HEK293 (cell line): ENCODE data around the gene MAGI1.

Source experiments
- OVOL3 ChIP-seq: fragments of 450-650 bp; formaldehyde crosslinking; IDR thresholded peaks from 2 replicates; pipeline ENCODE4 v1.5.1; 2016; ENCODE audit warnings: missing biosample characterization, missing genetic modification characterization
- SP2 ChIP-seq: fragments of 450-650 bp; formaldehyde crosslinking; IDR thresholded peaks from 2 replicates; pipeline ENCODE4 v1.5.1; 2016; ENCODE audit warnings: missing biosample characterization, missing genetic modification characterization
- ZBTB48 ChIP-seq: fragments of 450-650 bp; formaldehyde crosslinking; IDR thresholded peaks from 2 replicates; pipeline ENCODE4 v1.5.1; 2016; ENCODE audit warnings: missing biosample characterization, missing genetic modification characterization
- ZBTB7A ChIP-seq: fragments of 450-650 bp; formaldehyde crosslinking; IDR thresholded peaks from 2 replicates; pipeline ENCODE4 v1.5.1; 2016; ENCODE audit warnings: low read depth, missing biosample characterization, missing genetic modification characterization
- ZNF184 ChIP-seq: fragments of 450-650 bp; IDR thresholded peaks from 2 replicates; pipeline ENCODE4 v1.5.1; 2018; ENCODE audit warnings: missing biosample characterization, mild to moderate bottlenecking, missing genetic modification characterization
- ZNF707 ChIP-seq: fragments of 450-650 bp; formaldehyde crosslinking; IDR thresholded peaks from 2 replicates; pipeline ENCODE4 v1.5.1; 2016; ENCODE audit warnings: missing biosample characterization, missing genetic modification characterization
- ZNF76 ChIP-seq: fragments of 450-650 bp; formaldehyde crosslinking; IDR thresholded peaks from 2 replicates; pipeline ENCODE4; 2016; ENCODE audit warnings: low read depth, missing biosample characterization, missing genetic modification characterization, borderline replicate concordance
- TF ChIP-seq, protein P1 (sequence below): fragments of 450-650 bp; formaldehyde crosslinking; IDR thresholded peaks from 2 replicates; pipeline ENCODE4 v1.5.1; 2016; ENCODE audit warnings: missing biosample characterization, missing genetic modification characterization
- TF ChIP-seq, protein P2 (sequence below): fragments of 450-650 bp; formaldehyde crosslinking; conservative IDR thresholded peaks from 2 replicates; pipeline ENCODE4 v1.5.1; 2016; ENCODE audit warnings: low read depth, missing biosample characterization, missing genetic modification characterization
- TF ChIP-seq, protein P3 (sequence below): fragments of 450-650 bp; formaldehyde crosslinking; IDR thresholded peaks from 2 replicates; pipeline ENCODE4 v1.5.1; 2016; ENCODE audit warnings: missing biosample characterization, missing genetic modification characterization
- TF ChIP-seq, protein P4 (sequence below): fragments of 450-650 bp; formaldehyde crosslinking; IDR thresholded peaks from 2 replicates; pipeline ENCODE4 v1.5.1; 2016; ENCODE audit warnings: missing biosample characterization, missing genetic modification characterization
- TF ChIP-seq, protein P5 (sequence below): fragments of 450-650 bp; formaldehyde crosslinking; IDR thresholded peaks from 2 replicates; pipeline ENCODE4 v1.5.1; 2016; ENCODE audit warnings: missing biosample characterization, missing genetic modification characterization, borderline replicate concordance

DNA sequence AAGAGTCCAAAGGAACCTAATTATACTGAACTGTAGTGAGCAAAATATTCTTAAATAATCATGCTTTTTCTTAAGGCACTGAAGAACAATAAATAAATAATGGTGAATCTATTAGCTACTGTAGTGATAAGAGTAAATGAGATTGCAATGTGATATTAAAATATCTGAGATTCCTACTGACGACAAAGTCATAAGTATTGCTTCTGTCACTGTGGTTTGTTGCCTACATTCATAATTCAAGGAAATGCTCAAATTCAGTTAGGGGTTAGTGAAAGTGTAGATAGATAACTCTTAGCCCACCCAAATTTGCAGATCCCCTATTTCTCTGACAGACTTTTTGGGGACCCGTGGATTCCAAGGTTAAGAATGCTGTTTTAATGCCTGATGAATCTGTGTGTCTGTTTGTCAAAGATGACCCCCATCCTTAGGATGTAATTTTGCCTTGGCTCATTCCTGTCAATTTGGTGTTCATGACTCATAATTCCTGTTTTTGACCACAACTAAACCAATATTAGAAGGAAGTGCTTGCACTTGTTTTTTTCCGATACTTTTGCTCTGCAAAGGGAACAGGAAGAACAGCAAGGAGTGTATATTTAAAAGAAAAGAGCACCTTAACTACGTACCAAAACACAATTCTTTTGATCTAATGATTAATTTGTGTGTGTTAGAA, 86.7 kb downstream of the MAGI1 start:
- TF ChIP-seq SP2 (tag by site-specific recombination) (no peak), ZNF76 (tag by site-specific recombination) (no peak), ZNF184 (tag by site-specific recombination) (no peak), ZNF707 (no peak), OVOL3 (no peak), ZBTB7A (no peak), ZBTB48 (tag by site-specific recombination) (no peak)
- TF ChIP-seq, protein P1, sequence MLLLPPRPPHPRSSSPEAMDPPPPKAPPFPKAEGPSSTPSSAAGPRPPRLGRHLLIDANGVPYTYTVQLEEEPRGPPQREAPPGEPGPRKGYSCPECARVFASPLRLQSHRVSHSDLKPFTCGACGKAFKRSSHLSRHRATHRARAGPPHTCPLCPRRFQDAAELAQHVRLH, result no peak
- TF ChIP-seq, protein P2, sequence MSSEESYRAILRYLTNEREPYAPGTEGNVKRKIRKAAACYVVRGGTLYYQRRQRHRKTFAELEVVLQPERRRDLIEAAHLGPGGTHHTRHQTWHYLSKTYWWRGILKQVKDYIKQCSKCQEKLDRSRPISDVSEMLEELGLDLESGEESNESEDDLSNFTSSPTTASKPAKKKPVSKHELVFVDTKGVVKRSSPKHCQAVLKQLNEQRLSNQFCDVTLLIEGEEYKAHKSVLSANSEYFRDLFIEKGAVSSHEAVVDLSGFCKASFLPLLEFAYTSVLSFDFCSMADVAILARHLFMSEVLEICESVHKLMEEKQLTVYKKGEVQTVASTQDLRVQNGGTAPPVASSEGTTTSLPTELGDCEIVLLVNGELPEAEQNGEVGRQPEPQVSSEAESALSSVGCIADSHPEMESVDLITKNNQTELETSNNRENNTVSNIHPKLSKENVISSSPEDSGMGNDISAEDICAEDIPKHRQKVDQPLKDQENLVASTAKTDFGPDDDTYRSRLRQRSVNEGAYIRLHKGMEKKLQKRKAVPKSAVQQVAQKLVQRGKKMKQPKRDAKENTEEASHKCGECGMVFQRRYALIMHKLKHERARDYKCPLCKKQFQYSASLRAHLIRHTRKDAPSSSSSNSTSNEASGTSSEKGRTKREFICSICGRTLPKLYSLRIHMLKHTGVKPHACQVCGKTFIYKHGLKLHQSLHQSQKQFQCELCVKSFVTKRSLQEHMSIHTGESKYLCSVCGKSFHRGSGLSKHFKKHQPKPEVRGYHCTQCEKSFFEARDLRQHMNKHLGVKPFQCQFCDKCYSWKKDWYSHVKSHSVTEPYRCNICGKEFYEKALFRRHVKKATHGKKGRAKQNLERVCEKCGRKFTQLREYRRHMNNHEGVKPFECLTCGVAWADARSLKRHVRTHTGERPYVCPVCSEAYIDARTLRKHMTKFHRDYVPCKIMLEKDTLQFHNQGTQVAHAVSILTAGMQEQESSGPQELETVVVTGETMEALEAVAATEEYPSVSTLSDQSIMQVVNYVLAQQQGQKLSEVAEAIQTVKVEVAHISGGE, result no peak
- TF ChIP-seq, protein P3, sequence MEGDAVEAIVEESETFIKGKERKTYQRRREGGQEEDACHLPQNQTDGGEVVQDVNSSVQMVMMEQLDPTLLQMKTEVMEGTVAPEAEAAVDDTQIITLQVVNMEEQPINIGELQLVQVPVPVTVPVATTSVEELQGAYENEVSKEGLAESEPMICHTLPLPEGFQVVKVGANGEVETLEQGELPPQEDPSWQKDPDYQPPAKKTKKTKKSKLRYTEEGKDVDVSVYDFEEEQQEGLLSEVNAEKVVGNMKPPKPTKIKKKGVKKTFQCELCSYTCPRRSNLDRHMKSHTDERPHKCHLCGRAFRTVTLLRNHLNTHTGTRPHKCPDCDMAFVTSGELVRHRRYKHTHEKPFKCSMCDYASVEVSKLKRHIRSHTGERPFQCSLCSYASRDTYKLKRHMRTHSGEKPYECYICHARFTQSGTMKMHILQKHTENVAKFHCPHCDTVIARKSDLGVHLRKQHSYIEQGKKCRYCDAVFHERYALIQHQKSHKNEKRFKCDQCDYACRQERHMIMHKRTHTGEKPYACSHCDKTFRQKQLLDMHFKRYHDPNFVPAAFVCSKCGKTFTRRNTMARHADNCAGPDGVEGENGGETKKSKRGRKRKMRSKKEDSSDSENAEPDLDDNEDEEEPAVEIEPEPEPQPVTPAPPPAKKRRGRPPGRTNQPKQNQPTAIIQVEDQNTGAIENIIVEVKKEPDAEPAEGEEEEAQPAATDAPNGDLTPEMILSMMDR (tag by site-specific recombination), result no peak
- TF ChIP-seq, protein P4, sequence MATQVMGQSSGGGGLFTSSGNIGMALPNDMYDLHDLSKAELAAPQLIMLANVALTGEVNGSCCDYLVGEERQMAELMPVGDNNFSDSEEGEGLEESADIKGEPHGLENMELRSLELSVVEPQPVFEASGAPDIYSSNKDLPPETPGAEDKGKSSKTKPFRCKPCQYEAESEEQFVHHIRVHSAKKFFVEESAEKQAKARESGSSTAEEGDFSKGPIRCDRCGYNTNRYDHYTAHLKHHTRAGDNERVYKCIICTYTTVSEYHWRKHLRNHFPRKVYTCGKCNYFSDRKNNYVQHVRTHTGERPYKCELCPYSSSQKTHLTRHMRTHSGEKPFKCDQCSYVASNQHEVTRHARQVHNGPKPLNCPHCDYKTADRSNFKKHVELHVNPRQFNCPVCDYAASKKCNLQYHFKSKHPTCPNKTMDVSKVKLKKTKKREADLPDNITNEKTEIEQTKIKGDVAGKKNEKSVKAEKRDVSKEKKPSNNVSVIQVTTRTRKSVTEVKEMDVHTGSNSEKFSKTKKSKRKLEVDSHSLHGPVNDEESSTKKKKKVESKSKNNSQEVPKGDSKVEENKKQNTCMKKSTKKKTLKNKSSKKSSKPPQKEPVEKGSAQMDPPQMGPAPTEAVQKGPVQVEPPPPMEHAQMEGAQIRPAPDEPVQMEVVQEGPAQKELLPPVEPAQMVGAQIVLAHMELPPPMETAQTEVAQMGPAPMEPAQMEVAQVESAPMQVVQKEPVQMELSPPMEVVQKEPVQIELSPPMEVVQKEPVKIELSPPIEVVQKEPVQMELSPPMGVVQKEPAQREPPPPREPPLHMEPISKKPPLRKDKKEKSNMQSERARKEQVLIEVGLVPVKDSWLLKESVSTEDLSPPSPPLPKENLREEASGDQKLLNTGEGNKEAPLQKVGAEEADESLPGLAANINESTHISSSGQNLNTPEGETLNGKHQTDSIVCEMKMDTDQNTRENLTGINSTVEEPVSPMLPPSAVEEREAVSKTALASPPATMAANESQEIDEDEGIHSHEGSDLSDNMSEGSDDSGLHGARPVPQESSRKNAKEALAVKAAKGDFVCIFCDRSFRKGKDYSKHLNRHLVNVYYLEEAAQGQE (tag by site-specific recombination), result no peak
- TF ChIP-seq, protein P5, sequence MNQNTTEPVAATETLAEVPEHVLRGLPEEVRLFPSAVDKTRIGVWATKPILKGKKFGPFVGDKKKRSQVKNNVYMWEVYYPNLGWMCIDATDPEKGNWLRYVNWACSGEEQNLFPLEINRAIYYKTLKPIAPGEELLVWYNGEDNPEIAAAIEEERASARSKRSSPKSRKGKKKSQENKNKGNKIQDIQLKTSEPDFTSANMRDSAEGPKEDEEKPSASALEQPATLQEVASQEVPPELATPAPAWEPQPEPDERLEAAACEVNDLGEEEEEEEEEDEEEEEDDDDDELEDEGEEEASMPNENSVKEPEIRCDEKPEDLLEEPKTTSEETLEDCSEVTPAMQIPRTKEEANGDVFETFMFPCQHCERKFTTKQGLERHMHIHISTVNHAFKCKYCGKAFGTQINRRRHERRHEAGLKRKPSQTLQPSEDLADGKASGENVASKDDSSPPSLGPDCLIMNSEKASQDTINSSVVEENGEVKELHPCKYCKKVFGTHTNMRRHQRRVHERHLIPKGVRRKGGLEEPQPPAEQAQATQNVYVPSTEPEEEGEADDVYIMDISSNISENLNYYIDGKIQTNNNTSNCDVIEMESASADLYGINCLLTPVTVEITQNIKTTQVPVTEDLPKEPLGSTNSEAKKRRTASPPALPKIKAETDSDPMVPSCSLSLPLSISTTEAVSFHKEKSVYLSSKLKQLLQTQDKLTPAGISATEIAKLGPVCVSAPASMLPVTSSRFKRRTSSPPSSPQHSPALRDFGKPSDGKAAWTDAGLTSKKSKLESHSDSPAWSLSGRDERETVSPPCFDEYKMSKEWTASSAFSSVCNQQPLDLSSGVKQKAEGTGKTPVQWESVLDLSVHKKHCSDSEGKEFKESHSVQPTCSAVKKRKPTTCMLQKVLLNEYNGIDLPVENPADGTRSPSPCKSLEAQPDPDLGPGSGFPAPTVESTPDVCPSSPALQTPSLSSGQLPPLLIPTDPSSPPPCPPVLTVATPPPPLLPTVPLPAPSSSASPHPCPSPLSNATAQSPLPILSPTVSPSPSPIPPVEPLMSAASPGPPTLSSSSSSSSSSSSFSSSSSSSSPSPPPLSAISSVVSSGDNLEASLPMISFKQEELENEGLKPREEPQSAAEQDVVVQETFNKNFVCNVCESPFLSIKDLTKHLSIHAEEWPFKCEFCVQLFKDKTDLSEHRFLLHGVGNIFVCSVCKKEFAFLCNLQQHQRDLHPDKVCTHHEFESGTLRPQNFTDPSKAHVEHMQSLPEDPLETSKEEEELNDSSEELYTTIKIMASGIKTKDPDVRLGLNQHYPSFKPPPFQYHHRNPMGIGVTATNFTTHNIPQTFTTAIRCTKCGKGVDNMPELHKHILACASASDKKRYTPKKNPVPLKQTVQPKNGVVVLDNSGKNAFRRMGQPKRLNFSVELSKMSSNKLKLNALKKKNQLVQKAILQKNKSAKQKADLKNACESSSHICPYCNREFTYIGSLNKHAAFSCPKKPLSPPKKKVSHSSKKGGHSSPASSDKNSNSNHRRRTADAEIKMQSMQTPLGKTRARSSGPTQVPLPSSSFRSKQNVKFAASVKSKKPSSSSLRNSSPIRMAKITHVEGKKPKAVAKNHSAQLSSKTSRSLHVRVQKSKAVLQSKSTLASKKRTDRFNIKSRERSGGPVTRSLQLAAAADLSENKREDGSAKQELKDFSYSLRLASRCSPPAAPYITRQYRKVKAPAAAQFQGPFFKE (tag by site-specific recombination), result no peak
